Prostate gland (tissue), 2 donors: ENCODE results near the gene RXRB.

Experiments used
- POLR2AphosphoS5 ChIP-seq: sonication (generic); formaldehyde crosslinking; IDR thresholded peaks from one replicate; pipeline ENCODE4 v1.6.1; 2017; ENCODE audit warnings: antibody characterized with exemption
- TF ChIP-seq, protein P1 (sequence below), 4 experiments: fragments of 200-600 bp in 2 of 4; fragments of 450-650 bp in 2 of 4; sonication (generic) in 2 of 4; IDR thresholded peaks; 1 replicate in 3 of 4; 2 replicates in 1 of 4; pipeline ENCODE4 v1.5.1; 2016 to 2019; ENCODE audit warnings: antibody characterized with exemption in 4 of 4, mild to moderate bottlenecking in 2 of 4, moderate library complexity in 2 of 4

DNA sequence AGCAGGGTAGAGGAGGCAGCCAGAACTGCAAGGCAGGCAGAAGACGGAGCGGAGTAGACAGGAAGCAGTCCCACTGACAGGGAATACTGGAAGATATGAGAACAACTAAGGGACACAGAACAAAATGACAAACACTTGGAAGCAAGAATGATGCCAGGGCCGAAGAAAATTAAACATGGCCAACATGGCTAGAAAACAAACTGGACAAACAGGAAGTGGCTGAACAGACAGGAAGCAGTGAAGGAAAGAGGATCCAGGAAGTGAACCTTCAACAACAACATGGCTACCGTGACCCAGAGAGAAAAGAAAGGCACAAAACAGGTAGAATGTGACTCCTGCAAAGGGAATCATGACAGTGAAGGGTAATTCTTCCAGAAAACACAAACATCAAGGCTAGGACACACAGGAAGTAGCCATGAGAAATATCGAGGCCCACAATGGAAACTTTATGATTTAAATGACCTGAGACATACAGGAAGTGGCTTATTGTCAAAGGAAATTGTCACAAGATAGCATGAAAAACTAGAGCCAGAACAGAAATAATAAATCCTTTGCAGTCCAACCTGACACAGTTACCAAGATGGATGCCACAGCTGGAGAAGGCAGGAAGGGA lies 17.3 kb downstream of the RXRB start:
- TF ChIP-seq, protein P1, sequence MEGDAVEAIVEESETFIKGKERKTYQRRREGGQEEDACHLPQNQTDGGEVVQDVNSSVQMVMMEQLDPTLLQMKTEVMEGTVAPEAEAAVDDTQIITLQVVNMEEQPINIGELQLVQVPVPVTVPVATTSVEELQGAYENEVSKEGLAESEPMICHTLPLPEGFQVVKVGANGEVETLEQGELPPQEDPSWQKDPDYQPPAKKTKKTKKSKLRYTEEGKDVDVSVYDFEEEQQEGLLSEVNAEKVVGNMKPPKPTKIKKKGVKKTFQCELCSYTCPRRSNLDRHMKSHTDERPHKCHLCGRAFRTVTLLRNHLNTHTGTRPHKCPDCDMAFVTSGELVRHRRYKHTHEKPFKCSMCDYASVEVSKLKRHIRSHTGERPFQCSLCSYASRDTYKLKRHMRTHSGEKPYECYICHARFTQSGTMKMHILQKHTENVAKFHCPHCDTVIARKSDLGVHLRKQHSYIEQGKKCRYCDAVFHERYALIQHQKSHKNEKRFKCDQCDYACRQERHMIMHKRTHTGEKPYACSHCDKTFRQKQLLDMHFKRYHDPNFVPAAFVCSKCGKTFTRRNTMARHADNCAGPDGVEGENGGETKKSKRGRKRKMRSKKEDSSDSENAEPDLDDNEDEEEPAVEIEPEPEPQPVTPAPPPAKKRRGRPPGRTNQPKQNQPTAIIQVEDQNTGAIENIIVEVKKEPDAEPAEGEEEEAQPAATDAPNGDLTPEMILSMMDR (IDR thresholded peaks at IDR 0.05) = no peak
- TF ChIP-seq POLR2AphosphoS5 = no peak
